Stomach (tissue), 9 donors: ENCODE measurements around the gene DHPS. TPM values are rescaled to one million over a fixed set of nuclear protein-coding genes. Genes with fewer than 3 reads are reported as not detected.
"Not testable (repeated sequence)": the region's sequence is repeated elsewhere in the genome, so short reads cannot be mapped to it uniquely, and the experiment has no call there.

Experiments used
- DNase-seq, 2 donors: peaks; one replicate each; pipeline versions ENCODE4 v3.0.0 to v3.0.0-alpha.2; 2013 to 2019
- H3K27ac ChIP-seq, 5 donors: fragments of 200-600 bp in 4 of 5; sonication (generic) in 4 of 5; one replicate each; pipeline ENCODE4 v1.5.1; 2013 to 2019; ENCODE audit warnings: mild to moderate bottlenecking in 1 of 5, moderate library complexity in 1 of 5
- H3K27me3 ChIP-seq, 3 donors: fragments of 200-600 bp; sonication (generic); one replicate each; pipeline ENCODE4 v1.5.1; 2017 to 2019; ENCODE audit warnings: mixed run types in 1 of 3
- H3K36me3 ChIP-seq, 4 donors: fragments of 200-600 bp; sonication (generic); 1 replicate in 3 of 4; 2 replicates in 1 of 4; pipeline ENCODE4 v1.5.1; 2016 to 2019
- H3K4me1 ChIP-seq, 4 donors: fragments of 200-600 bp; sonication (generic); one replicate each; pipeline ENCODE4 v1.5.1; 2016 to 2019
- H3K4me3 ChIP-seq, 4 donors: fragments of 200-600 bp; sonication (generic) in 3 of 4; one replicate each; pipeline ENCODE4 v1.5.1; 2016 to 2019; ENCODE audit warnings: mild to moderate bottlenecking in 1 of 4
- H3K9me3 ChIP-seq, 4 donors: fragments of 200-600 bp; sonication (generic); one replicate each; pipeline ENCODE4 v1.5.1; 2016 to 2019
- CTCF ChIP-seq, 7 experiments: fragments of 450-650 bp in 4 of 7; fragments of 200-600 bp in 3 of 7; sonication (generic) in 3 of 7; IDR thresholded peaks; one replicate each; pipeline ENCODE4 v1.5.1; 2016 to 2019; ENCODE audit warnings: antibody characterized with exemption in 7 of 7, control low read depth in 2 of 7, mild to moderate bottlenecking in 1 of 7
- EP300 ChIP-seq: sonication (generic); formaldehyde crosslinking; IDR thresholded peaks from one replicate; pipeline ENCODE4 v1.6.1; 2017; ENCODE audit warnings: antibody characterized with exemption
- POLR2A ChIP-seq, 4 donors: fragments of 450-650 bp; IDR thresholded peaks; one replicate each; pipeline ENCODE4 v1.6.1; 2016; ENCODE audit warnings: antibody characterized with exemption in 4 of 4, control low read depth in 2 of 4, mild to moderate bottlenecking in 1 of 4, moderate library complexity in 1 of 4
- POLR2AphosphoS5 ChIP-seq, 3 donors: sonication (generic); formaldehyde crosslinking; IDR thresholded peaks; one replicate each; pipeline ENCODE4 v1.6.1; 2016; ENCODE audit warnings: antibody characterized with exemption in 3 of 3
- WGBS, 5 donors: extraction: QIAGEN DNeasy Blood & Tissue Kit in 3 of 5; methylation state at CpG; one replicate each; pipeline versions ENCODE4 v1.1.5 to v1.1.7; 2013 to 2018; 5-methylcytosine and 5-hydroxymethylcytosine counted together
- intact Hi-C: fragments of 100-400 bp; cut with DNase I; formaldehyde crosslinking; loops from one replicate; pipeline ENCODE4 v1.15.1; 2023; ENCODE audit warnings: low total_unique reads
- polyA plus RNA-seq, 3 donors: library from polyadenylated mRNA; stranded (reverse); fragments of 200-250 nt; gene quantifications; one replicate each; pipeline ENCODE4 v1.2.3, GENCODE V29; 2013
- total RNA-seq, 5 donors: library from RNA; depleted of rRNA; stranded (reverse); fragments of >200 nt; gene quantifications; one replicate each; pipeline versions ENCODE4 v1.1.0 to v1.2.3, GENCODE V29; 2014 to 2016
- donor health status: healthy with polysubstance abuse.
- donor health status: Bipolar disorder and iron deficiency.
- donor health status: healthy.

Gene DHPS
- total and polyA plus RNA-seq, 8 donors: 51.7 to 287 (median 75.5) TPM

GRCh38 chr19:12727745-12728433, 46.2 kb upstream of the DHPS start:
- H3K9me3 ChIP-seq: no peaks in the 10 kb centered on the region
- DNase-seq: no peak
- WGBS, 5 donors: 95 to 99% (median 96%) methylated on average over 8 to 9 of the region's 9 CpGs
- H3K27me3 ChIP-seq: no peaks in the 10 kb centered on the region
- TF ChIP-seq POLR2A (IDR thresholded peaks at IDR 0.05): no peak
- intact Hi-C loops: no loop called here
- no peak overlapping the region for H3K4me3 ChIP-seq
- peaks cover 20 to 47% (median 33%) of the 10 kb centered on the region in 4 donors for H3K4me1 ChIP-seq
- peaks cover 23 to 46% (median 43%) of the 10 kb centered on the region in 4 donors for H3K36me3 ChIP-seq
- H3K27ac ChIP-seq: no peak overlapping the region

DNA sequence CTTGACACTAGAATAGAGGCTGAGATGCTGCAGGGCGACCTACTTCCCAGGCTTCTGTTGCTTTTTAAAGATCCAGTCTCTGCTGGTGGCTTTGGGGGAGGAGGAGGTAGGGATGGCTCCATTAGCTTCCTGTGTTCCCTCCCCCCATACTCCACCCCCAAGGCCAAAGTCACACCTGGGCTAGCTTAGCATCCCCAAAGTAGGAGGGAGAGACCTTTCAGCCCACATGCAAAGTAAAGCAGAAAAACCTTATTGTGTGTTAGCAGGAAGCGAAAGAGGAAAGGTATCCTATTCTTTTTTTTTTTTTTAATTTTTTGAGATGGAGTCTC, 45.3 kb upstream of the DHPS start:
- no peak overlapping the region for H3K4me3 ChIP-seq
- no peak for DNase-seq
- 84 to 96% (median 93%) methylated on average over 2 of the region's 2 CpGs for WGBS, 5 donors

DNA sequence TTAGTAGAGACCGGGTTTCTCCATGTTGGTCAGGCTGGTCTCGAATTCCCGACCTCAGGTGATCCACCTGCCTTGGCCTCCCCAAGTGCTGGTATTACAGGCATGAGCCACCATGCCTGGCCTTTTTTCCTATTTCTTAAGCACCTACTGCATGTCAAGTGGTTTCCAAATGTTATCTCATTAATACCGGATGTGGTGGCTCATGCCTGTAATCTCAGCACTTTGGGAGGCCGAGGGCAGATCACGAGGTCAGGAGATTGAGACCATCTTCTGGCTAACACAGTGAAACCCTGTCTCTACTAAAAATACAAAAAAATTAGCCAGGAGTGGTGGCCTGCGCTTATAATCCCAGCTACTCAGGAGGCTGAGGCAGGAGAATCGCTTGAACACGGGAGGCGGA, 43.9 kb upstream of the DHPS start:
- 80 to 93% (median 82%) methylated on average over 10 of the region's 10 CpGs for WGBS, 5 donors
- H3K27ac ChIP-seq, intact Hi-C loops, H3K27me3 ChIP-seq, DNase-seq, H3K9me3 ChIP-seq, H3K4me3 ChIP-seq: not testable (repeated sequence)
- Histone ChIP-seq H3K4me1 (peaks cover 17 to 39% (median 32%) of the 10 kb centered on the region in 4 donors), H3K36me3 (peaks cover 18 to 32% (median 31%) of the 10 kb centered on the region in 4 donors)

More for the DNA sequence above, 45.3 kb upstream of the DHPS start:
- Histone ChIP-seq H3K4me1 (peaks cover 14 to 41% (median 26%) of the 10 kb centered on the region in 4 donors), H3K27me3 (no peaks in the 10 kb centered on the region), H3K27ac (no peak overlapping the region), H3K36me3 (peaks cover 23 to 44% (median 43%) of the 10 kb centered on the region in 4 donors), H3K9me3 (no peaks in the 10 kb centered on the region)
- intact Hi-C loops: no loop called here
- TF ChIP-seq CTCF (IDR thresholded peaks at IDR 0.05): no peak
- no peak for TF ChIP-seq POLR2AphosphoS5 (IDR thresholded peaks at IDR 0.05)
- no peak for TF ChIP-seq POLR2A (IDR thresholded peaks at IDR 0.05)
- no peak for TF ChIP-seq EP300

DNA sequence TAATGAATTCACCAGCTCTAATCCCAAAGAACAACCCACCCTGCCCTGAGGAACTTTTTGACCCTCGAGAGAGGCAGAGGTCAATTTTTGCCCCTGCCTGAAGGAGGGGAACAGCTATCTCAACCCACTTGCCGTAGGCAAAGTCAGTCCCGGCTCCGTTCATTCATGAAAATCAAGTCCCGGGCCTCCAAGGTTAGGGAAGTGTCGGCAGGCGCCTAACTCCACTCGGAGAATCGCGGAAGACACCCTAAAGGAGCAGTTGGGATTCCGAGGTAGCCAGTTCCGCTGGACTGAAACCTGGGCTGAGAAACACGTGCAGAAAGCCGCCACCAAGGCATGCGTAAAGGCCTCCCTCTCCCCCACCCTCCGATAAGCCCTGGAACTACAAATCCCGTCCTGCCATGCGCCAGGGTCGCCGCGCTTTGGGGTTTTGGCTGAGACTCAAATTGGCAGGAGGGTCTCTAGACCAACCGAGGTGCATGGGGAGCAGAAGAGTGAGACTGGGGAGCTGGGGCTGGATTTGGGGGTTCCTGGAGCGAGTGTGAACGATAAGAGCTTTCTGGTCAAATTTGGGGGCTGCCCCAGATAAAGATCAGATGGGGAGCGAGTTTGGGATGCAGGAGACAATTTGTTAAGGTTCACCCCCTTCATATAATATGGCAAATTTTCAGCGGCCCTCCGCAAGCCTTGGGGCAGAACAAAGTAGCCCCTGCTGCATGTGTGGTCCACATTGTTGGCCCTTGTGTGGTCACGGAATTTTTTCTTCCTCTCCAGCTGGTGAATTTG, 42.2 kb upstream of the DHPS start, which contains the start of gene TNPO2:
Gene TNPO2, minus strand, starts transcription at position 292 of the 786 bp plus-strand sequence. CDS start 2,955 bp downstream, outside the sequence.
- no peaks in the 10 kb centered on the region for H3K9me3 ChIP-seq
- H3K36me3 ChIP-seq: peaks cover 2 to 20% (median 19%) of the 10 kb centered on the region in 4 donors
- H3K4me3 ChIP-seq: peak within 1 kb of the TSS; percentile 77 to 97 (median 84)
- intact Hi-C loops: no loop called here
- peaks cover 22 to 51% (median 45%) of the 10 kb centered on the region in 4 donors for H3K4me1 ChIP-seq
- TF ChIP-seq POLR2A (IDR thresholded peaks at IDR 0.05) (no peak), POLR2AphosphoS5 (IDR thresholded peaks at IDR 0.05) (peak in 1 of 3 donors; percentile 57), CTCF (IDR thresholded peaks at IDR 0.05) (no peak), EP300 (no peak)
- DNase-seq: peak; percentile 60 to 88
- H3K27me3 ChIP-seq: no peaks in the 10 kb centered on the region
- H3K27ac ChIP-seq: peak within 1 kb of the TSS; percentile 68 to 97 (median 92)
- 3 to 5% (median 3%) methylated on average over 24 to 28 of the region's 28 CpGs for WGBS, 5 donors

DNA sequence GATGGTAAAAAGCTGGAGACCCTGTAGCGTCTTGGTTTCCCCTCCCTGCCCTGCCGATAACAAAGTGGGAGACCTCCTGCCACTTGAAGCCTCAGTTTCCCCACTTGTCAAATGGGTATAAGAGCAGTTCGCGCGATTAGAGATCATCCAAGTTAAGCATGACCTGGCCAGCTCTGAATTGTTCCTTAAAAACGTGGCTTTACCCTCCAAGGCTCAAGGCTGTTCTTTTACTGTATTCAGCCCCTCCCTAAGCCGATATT, 41.6 kb upstream of the DHPS start:
- H3K4me1 ChIP-seq: peaks cover 22 to 56% (median 46%) of the 10 kb centered on the region in 4 donors
- 0 to 3% (median 1%) methylated on average over 7 of the region's 7 CpGs for WGBS, 5 donors
- H3K9me3 ChIP-seq: no peaks in the 10 kb centered on the region
- no peak for TF ChIP-seq POLR2AphosphoS5 (IDR thresholded peaks at IDR 0.05)
- no peak for TF ChIP-seq POLR2A (IDR thresholded peaks at IDR 0.05)
- TF ChIP-seq EP300: no peak
- TF ChIP-seq CTCF (IDR thresholded peaks at IDR 0.05): no peak
- no peaks in the 10 kb centered on the region for H3K27me3 ChIP-seq
- intact Hi-C loops: no loop called here
- H3K27ac ChIP-seq: peak overlapping the region; percentile 15 to 97 (median 92)
- DNase-seq: no peak
- H3K4me3 ChIP-seq: peak overlapping the region; percentile 77 to 97 (median 84)
- peaks cover 7 to 20% (median 19%) of the 10 kb centered on the region in 4 donors for H3K36me3 ChIP-seq
